ENCODE data around the gene HHIPL2.
"Not testable (repeated sequence)": the region's sequence is repeated elsewhere in the genome, so short reads cannot be mapped to it uniquely, and the experiment has no call there.

The HHIPL2 gene

DNA sequence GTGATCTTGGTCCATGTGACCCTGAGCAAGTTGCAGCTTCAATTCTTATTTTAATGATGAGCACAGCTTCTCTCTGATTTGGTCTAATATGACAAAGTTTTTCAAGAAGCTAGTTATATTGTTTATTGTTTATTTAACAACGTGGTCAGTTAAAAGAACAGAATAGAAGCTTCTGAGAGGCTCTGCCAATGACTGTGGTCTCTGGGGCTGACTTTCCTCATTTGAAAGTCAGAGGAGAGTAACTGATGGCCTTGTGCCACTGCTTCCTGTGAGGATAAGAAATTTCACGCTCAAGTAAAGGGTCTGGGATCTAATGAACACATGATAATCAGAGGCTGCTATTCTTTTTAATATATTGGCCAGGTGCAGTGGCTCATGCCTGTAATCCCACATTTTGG is 7.3 kb downstream of the HHIPL2 start:
- no peak for DNase-seq

DNA sequence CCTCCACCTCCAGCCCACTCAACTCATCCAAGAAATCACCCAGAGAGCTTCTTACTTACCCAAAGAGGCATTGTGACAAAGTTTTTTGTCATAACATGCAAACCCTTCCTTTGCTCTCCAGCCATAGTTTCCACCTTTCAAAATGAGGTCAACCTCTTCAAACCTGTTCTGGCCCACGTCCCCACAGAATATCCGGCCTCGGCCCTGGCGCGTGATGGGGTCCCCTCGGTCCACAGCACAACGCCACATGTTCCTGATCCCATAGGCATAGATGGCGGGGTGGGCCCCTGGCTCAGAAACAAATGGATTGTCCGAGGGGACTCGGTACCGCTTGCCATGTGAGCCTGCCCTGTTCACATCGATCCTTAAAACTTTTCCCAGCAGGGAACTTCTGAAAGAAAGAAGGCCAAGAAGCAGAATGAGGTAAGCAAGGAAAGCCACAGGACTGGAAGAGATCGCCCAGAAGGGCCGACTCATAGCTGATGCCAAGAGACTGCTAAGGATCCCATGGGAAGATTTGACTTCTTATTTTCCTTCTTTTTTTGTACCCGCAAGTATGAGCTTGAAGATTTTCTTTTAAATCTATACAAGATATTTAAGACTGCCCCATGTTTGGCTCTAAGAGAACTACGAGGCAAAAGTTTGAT is 7.8 kb downstream of the HHIPL2 start:
- DNase-seq = no peak

DNA sequence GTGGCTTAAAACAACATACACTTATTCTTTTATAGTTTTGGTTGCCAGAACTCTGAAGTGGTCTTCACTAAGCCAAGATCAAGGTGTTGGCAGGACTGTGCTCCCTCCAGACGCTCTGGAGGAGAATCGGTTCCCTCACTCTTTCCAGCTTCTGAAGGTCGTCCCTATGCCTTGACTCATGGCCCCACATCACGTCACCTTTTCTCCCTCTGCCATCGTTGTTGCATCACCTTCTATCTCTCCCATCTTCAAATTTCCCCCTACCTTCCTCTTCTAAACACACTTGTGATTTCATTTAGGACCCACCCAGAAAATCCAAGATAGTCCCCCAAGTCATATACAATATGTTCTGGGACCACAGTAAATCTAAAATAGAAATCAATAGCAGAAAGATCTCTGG is 12.4 kb downstream of the HHIPL2 start:
- no peak for DNase-seq

GRCh38 chr1:222530852-222531251 is 17.1 kb downstream of the HHIPL2 start:
- DNase-seq = no peak

- DNase-seq = no peak
Measured at GRCh38 chr1:222529916-222530315, 18.0 kb downstream of the HHIPL2 start.

GRCh38 chr1:222529181-222529580 is 18.7 kb downstream of the HHIPL2 start:
- DNase-seq = no peak

DNA sequence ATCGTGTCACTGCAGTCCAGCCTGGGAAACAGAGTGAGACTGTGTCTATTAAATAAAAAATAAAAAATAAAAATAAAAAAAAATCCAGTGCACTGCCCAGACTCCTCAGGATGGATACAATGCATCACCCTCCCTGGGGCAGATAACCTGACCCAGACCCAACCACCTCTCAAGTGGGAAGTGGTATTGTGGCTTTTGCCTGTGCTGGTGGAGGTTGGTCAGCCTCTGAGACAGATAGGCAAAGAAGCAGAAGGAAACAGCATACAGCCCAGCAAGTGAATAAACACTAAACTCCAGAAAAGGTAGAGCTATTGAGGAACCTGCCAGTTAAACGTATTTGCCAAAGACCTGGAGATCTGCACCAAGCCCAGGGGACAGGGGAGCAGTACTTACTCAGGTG is 22.0 kb downstream of the HHIPL2 start:
- no peak for DNase-seq

DNA sequence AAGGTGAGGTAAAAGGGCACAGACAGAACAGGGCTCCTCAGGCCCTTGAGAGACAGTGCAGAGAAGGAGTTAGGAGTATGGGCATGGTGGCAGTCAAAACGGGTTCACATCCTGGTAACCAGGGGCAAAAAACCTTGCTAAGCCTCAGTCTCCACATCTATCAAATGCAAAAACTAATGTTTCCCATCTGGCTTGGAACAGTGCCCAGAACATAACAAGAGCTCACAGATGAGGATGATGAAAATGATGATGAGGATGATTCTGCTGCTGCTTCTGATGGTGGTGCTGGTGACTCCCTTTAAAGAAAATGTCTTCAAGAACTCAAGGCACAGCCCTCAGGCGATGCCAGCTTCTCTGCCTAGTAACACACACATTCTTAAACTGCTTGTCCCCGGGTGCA is 24.1 kb downstream of the HHIPL2 start:
- no peak for DNase-seq

DNA sequence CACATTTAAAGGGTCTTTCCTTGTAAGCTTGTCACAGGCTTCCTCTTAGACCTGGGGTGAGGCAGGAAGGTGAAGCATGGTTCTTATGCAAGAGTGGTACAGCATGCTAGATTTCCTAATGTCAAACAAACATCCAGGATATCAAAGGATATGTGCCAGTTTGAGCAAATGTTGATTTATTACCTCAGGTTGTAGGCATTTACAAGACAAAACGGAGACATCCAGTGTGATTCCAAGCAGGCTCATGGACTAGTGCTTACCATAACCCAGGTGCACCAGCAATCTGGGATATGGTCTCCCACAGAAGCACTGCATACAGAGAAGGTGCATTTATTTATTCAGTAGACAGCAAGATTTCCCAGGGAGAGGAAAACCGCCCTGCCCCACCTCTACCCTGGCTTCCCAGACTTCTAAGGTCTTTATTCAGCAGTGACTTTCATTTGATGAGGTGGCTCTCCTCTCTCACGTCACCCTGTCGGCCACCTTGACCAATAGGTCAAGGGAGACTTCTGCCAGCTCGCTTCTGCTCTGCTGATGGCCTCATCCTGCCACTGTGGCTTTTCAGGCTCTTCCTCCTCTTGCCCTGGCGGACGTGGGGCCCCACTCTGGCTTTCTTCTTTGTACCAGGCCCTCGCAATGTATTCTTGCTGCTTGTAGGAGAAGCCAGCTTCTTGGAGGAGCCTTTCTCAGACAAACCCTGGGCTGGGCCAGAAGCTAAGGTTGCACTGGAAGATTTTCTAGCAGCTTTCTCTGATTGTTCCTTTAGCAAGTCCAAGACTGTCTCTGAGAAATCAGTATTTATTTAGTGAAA is 25.6 kb downstream of the HHIPL2 start:
- DNase-seq = no peak

DNA sequence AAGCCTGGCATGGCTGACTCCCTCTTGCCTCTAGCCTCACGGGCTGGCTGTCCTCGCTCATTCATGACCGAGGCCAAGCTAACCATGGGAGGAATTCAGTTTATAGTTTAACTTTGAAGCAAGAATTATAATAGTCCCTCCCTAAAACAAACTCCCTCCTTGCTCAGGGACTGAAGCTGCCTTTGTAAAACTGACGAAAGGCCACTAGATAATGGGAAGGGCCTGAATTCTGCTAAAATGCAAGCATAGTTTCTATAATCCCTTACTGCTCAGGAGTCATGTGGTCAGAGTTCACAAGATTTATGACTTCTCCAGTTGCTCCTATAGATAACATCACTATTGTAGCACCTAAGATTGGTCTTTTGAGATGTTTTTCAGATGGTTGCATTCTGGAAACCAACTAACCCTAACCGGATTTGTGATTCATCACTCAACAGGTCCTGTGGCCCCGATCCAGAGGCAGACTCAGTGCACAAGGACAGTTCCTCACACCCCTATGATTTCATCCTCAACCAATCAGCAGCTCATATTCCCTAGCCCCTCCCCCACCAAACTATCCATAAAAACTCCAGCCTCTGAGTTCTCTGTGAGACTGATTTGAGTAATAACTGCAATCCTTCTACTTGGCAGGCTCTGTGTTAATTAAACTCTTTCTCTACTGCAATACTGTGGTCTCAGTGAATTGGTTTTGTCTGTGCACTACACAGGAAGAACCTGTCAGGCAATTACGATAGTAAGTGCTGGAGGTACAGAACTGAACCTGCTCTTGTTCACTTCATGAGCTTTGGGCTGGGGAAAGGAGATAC is 26.4 kb downstream of the HHIPL2 start:
- no peak for DNase-seq

GRCh38 chr1:222489496-222489895 is 58.4 kb downstream of the HHIPL2 start:
- DNase-seq = not testable (repeated sequence)

DNA sequence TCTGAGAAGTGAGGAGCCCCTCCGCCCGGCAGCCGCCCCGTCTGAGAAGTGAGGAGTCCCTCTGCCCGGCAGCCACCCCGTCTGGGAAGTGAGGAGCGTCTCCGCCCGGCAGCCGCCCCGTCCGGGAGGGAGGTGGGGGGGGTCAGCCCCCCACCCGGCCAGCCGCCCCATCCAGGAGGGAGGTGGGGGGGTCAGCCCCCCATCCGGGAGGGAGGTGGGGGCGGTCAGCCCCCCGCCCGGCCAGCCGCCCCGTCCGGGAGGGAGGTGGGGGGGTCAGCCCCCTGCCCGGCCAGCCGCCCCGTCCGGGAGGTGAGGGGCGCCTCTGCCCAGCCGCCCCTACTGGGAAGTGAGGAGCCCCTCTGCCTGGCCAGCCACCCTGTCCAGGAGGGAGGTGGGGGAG is 60.1 kb downstream of the HHIPL2 start:
- not testable (repeated sequence) for DNase-seq

GRCh38 chr1:222484005-222484404 is 63.9 kb downstream of the HHIPL2 start:
- not testable (repeated sequence) for DNase-seq

DNA sequence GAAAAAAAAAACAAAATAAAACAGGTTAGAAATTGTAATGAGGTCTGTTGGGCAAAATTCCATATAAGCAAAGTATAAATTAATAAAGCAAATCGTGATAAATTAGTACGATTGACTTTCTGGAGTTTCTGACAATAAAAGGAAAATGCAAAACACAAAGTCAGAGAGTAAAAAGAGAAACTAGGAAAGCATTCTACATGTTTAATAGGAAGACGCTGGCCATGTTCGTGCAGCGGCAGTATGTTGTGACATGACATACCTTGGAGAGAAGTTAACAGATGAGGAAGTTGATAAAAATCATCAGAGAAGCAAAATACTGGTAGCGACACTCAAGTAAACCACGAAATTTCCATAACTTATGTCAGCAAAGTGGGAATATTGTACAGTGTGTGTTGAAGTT is 68.3 kb downstream of the HHIPL2 start:
- DNase-seq = not testable (repeated sequence)

DNA sequence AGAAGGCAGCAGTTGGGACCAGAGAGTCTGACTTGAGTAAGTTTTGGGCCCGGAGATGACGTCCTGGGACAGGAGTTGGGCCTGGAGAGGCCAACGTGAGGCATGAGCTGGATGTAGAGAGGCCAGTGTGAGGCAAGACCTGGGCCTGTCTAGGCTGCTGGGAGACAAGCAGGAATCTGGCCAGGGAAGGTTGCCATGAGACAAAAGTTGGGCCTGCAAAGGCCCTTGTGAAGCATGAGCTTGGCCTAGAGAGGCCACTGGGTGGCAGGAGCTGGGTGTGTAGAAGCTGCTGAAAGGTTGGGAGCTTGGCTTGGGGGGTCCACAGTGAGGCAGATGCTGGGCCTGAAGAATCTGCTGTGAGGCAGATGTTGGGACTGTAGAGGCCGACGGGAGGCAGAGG is 71.5 kb downstream of the HHIPL2 start:
- DNase-seq = not testable (repeated sequence)

- not testable (repeated sequence) for DNase-seq
Measured at GRCh38 chr1:222473717-222474116, 74.2 kb downstream of the HHIPL2 start.

DNA sequence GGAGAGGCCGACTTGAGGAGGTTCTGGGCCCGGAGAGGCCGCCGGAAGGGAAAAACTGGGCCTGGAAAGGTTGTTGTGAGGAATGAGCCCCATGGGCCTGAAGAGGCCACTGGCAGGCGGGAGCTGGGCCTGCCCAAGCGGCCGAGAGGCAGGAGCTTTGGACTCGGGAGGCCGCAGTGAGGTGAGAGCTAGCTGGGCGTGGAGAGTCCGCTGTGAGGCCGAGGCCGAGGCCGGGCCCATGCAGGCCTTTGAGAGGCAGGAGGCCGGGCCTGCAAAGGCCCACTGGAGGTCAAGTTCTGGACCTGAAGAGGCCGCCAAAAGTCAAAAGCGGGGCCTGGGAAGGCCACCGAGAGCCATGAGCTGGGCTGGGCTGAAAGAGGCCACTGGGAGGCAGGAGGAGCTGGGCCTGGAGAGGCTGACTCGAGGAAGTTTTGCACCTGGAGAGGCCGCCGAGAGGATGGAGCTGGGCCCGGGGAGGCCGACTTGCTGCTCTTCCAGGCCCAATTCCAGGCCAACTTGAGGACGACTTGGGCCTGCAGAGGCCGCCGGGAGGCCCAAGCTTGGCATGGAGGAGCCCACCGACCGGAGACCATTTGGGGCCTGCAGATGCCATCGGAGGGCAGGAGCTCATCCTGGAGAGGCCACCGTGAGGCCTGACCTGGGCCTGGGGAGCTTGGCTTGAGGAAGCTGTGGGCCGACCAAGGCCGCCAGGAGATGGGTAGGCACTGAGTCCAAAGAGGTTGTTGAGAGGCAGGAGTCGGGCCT is 74.9 kb downstream of the HHIPL2 start:
- DNase-seq = not testable (repeated sequence)

All from nucleus accumbens (tissue), 56 donors.